GM12878 (cell line): ENCODE data around the gene ARSA. TPM values are rescaled to one million over a fixed set of nuclear protein-coding genes. Genes with fewer than 3 reads are reported as not detected.

Experiments used
- ATAC-seq: fragments of 200-7000 bp; cut with Tn5 transposase; 3 replicates; pipeline ENCODE4 v1.9.1; 2020; ENCODE audit warnings: mild to moderate bottlenecking, moderate library complexity
- BruUV-seq: library from RNA; stranded (reverse); fragments of 400-500 nt; replicated peaks from 2 replicates; lab custom pipeline; 2021; lab: Mats Ljungman, UMichigan
- CTCF ChIA-PET: fragments of 300-600 bp; sonication (Branson Sonifier 250); formaldehyde crosslinking; extraction: SDS; loops from one replicate; lab custom pipeline; 2021; ENCODE audit warnings: inconsistent platforms; lab: Yijun Ruan, JAX
- POLR2A ChIA-PET: fragments of 350-600 bp; formaldehyde crosslinking; extraction: SDS; loops from one replicate; lab custom pipeline; 2021; ENCODE audit warnings: inconsistent platforms; lab: Charles Lee
- RAD21 ChIA-PET: fragments of 300-600 bp; sonication (Branson Sonifier 250); formaldehyde crosslinking; loops from one replicate; lab custom pipeline; 2023; ENCODE audit warnings: antibody characterized with exemption; ENCODE audit not compliant: unreplicated experiment; lab: Charles Lee
- SMC1A ChIA-PET: fragments of 300-600 bp; sonication (Branson Sonifier 250); formaldehyde crosslinking; loops from one replicate; lab custom pipeline; 2023; ENCODE audit not compliant: unreplicated experiment, uncharacterized antibody; lab: Charles Lee
- DNase-seq: peaks from one replicate; pipeline ENCODE4 v3.0.0-alpha.2; 2011; ENCODE audit warnings: low read depth, low spot score
- FAIRE-seq: peaks from 3 replicates; lab custom pipeline; 2011; peaks lifted over from hg19 to GRCh38; lab: Jason Lieb, UNC
- H2AFZ ChIP-seq: 2 replicates; pipeline ENCODE4 v1.6.0; 2011; ENCODE audit warnings: low read depth, low read length, control low read depth; ENCODE audit not compliant: control insufficient read depth
- H3K27ac ChIP-seq: 2 replicates; pipeline ENCODE4 v1.5.1; 2011; ENCODE audit warnings: control low read depth; ENCODE audit not compliant: control insufficient read depth, insufficient read depth
- H3K27me3 ChIP-seq, 2 experiments: replicated peaks in 1 of 2; 2 replicates each; pipeline versions ENCODE4 v1.6.0 to v1.6.1; 2011; ENCODE audit warnings: low read length in 1 of 2; ENCODE audit not compliant: control insufficient read depth in 2 of 2, insufficient read depth in 2 of 2
- H3K36me3 ChIP-seq, 2 experiments: 2 replicates each; pipeline ENCODE4 v1.5.1; 2011; ENCODE audit warnings: low read length in 1 of 2; ENCODE audit not compliant: control insufficient read depth in 2 of 2, insufficient read depth in 2 of 2
- H3K4me1 ChIP-seq: 2 replicates; pipeline ENCODE4 v1.6.1; 2011; ENCODE audit warnings: mild to moderate bottlenecking, low read length, moderate library complexity, mixed read lengths; ENCODE audit not compliant: control insufficient read depth, insufficient read depth
- H3K4me2 ChIP-seq: 2 replicates; pipeline ENCODE4 v1.6.0; 2011; ENCODE audit warnings: control low read depth; ENCODE audit not compliant: control insufficient read depth, insufficient read depth
- H3K4me3 ChIP-seq: fragments of 200-600 bp; sonication (generic); 2 replicates; pipeline ENCODE4 v1.5.1; 2016
- H3K79me2 ChIP-seq: 2 replicates; pipeline ENCODE4 v1.6.0; 2011; ENCODE audit warnings: low read length; ENCODE audit not compliant: control insufficient read depth, insufficient read depth
- H3K9ac ChIP-seq: 2 replicates; pipeline ENCODE4 v1.8.0; 2011; ENCODE audit warnings: low read length, control low read depth, mixed read lengths; ENCODE audit not compliant: control insufficient read depth, insufficient read depth
- H3K9me3 ChIP-seq: replicated peaks from 3 replicates; pipeline ENCODE4 v1.5.1; 2011; ENCODE audit warnings: mild to moderate bottlenecking, low read length; ENCODE audit not compliant: control insufficient read depth, insufficient read depth
- H4K20me1 ChIP-seq: 2 replicates; pipeline ENCODE4 v1.6.0; 2011; ENCODE audit not compliant: control insufficient read depth, insufficient read depth
- BACH1 ChIP-seq: fragments of 450-650 bp; IDR thresholded peaks from 2 replicates; pipeline ENCODE4 v1.6.1; 2017; ENCODE audit warnings: mild to moderate bottlenecking, borderline replicate concordance
- POLR2AphosphoS5 ChIP-seq: IDR thresholded peaks from 2 replicates; pipeline ENCODE4 v1.6.1; 2011; ENCODE audit warnings: mild to moderate bottlenecking, low read length, inconsistent platforms
- RELA ChIP-seq: fragments of 450-650 bp; IDR thresholded peaks from 2 replicates; pipeline ENCODE4 v1.8.0; 2014; ENCODE audit warnings: borderline replicate concordance; ENCODE audit not compliant: partially characterized antibody
- WGBS: methylation state at CpG from one replicate; pipeline ENCODE4 v1.1.6; 2016; ENCODE audit warnings: low lambda C conversion rate; ENCODE audit not compliant: insufficient replicate concordance, insufficient coverage; ENCODE audit errors: missing lambda C conversion rate; 5-methylcytosine and 5-hydroxymethylcytosine counted together
- in situ Hi-C: fragments of 300-500 bp; cut with MboI; formaldehyde crosslinking; loops from 9 replicates; pipeline ENCODE4 v1.14.3; 2018; ENCODE audit warnings: mixed read lengths
- intact Hi-C: fragments of 100-400 bp; cut with micrococcal nuclease; formaldehyde crosslinking; loops from one replicate; pipeline ENCODE4 v1.14.2; 2022; ENCODE audit not compliant: unreplicated experiment
- polyA plus RNA-seq, 11 experiments: library from polyadenylated mRNA; depleted of rRNA in 4 of 11; unstranded in 6 of 11; stranded (reverse) in 5 of 11; fragments of >200 nt; fragmentation: Nextera tagmentation in 4 of 11; fragmentation: Illumina TruSeq in 1 of 11; extraction: Ambion mirVana in 4 of 11; extraction: Trizol in 1 of 11; gene quantifications; 1 replicate in 1 of 11; 2 replicates in 10 of 11; pipeline versions ENCODE4 v1.2.1 to v1.2.3, GENCODE V29; 2011 to 2016; ENCODE audit warnings: inconsistent platforms in 2 of 11, missing spikeins in 2 of 11, low read depth in 1 of 11
- total RNA-seq, 4 experiments: library from RNA; depleted of rRNA in 3 of 4; stranded (reverse); fragments of >200 nt in 3 of 4; fragmentation: Illumina TruSeq in 1 of 4; extraction: Trizol in 1 of 4; gene quantifications; 2 replicates each; pipeline versions ENCODE4 v1.2.1 to v1.2.3, GENCODE V29; 2013 to 2021
- TF ChIP-seq, protein P1 (sequence below): fragments of 450-650 bp; IDR thresholded peaks from 2 replicates; pipeline ENCODE4 v1.6.1; 2016; ENCODE audit warnings: mild to moderate bottlenecking, moderate library complexity, borderline replicate concordance
- TF ChIP-seq, protein P2 (sequence below): fragments of 450-650 bp; IDR thresholded peaks from 2 replicates; pipeline ENCODE4 v1.6.1; 2017; ENCODE audit warnings: borderline replicate concordance
- TF ChIP-seq, protein P3 (sequence below): fragments of 450-650 bp; IDR thresholded peaks from 2 replicates; pipeline ENCODE4 v1.6.1; 2014; ENCODE audit warnings: mild to moderate bottlenecking
- TF ChIP-seq, protein P4 (sequence below): fragments of 450-650 bp; IDR thresholded peaks from 2 replicates; pipeline ENCODE4 v1.6.1; 2016; ENCODE audit warnings: mild to moderate bottlenecking

ARSA gene
- total and polyA plus RNA-seq, 10 of the 15 experiments (the other 5 are each of a cell fraction or from before 2014, with no cell fraction given) = 0.39 to 26.3 (median 9.8) TPM

DNA sequence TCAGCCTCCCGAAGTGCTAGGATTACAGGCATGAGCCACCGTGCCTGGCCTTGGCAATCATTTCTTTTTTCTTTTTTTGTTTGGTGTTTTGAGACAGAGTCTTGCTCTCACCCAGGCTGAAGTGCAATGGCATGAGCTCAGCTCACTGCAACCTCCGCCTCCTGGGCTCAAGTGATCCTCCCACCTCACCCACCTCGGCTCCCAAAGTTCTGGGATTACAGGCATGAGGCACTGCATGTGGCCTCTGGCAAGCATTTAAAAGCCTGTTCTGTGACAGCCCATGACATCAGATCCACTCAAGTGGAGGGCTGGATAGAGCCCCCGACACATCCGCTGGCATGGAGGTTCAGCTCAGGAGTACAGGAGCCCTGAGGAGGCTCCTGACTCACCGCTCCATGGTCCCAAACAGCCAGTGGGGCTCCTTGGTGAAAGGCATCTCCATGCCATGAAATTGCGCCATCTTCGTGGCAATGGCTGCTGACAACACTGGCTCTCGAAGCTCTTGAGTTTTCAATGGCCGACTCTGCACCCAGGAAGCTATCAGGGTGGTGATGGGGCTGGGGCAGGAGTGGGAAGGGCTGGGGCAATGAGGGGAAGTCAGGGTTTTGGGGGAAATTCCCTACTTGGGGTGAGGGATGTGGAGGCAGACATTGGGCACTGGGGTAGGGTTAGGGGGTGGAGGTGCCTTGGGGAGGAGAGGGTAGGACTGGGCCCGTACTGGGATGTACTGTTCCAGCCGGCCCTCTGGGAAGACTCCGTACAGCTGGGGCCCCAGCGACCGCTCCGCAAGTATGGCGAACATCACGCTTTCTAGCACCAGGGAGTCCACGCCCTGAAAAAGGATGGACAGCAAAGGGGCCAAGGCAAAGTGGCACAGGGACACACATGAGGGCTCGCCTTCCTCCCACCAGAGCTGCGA lies 46.7 kb downstream of the ARSA start:
- RAD21 ChIA-PET = interaction anchor here (1.4 to 2.8 kb wide), 3 partner anchors 17 to 56 kb away, joined by 3 to 16 read pairs (median 7); partner anchors contain the start of gene SCO2

More for the DNA sequence above, 46.7 kb downstream of the ARSA start:
- Histone ChIP-seq H3K9ac (peak overlapping the region; percentile 82), H3K36me3 (peaks cover 4 to 6% of the 10 kb centered on the region in 2 experiments; a peak in 3 of 4 replicates), H3K4me2 (peak overlapping the region; percentile 82), H3K27ac (peak overlapping the region; percentile 94), H3K9me3 (no peaks in the 10 kb centered on the region), H3K4me3 (peak overlapping the region; percentile 87), H2AFZ (no peak overlapping the region), H3K27me3 (no peaks in the 10 kb centered on the region), H4K20me1 (no peaks in the 10 kb centered on the region), H3K79me2 (peaks cover 20% of the 10 kb centered on the region), H3K4me1 (peaks cover 15% of the 10 kb centered on the region)
- WGBS = 86% methylated on average over 22 of the region's 22 CpGs
- FAIRE-seq (no peak), DNase-seq (no peak), ATAC-seq (no peak)
- BruUV-seq = TSS peak; percentile 76
- CTCF ChIA-PET = interaction anchor here (0.6 to 3.0 kb wide), 5 partner anchors 18 to 1978 kb away, joined by 3 to 13 read pairs (median 4); partner anchors contain the start of gene SYCE3
- SMC1A ChIA-PET = interaction anchor here (0.9 to 2.5 kb wide), 2 partner anchors 39 to 56 kb away, joined by 3 to 8 read pairs; partner anchors contain the start of gene SCO2
- POLR2A ChIA-PET = interaction anchor here (0.6 to 2.6 kb wide), 11 partner anchors 18 to 279 kb away, joined by 3 to 7 read pairs (median 4); partner anchors contain the start of genes ARSA, SYCE3 and TYMP
- TF ChIP-seq, protein P1, sequence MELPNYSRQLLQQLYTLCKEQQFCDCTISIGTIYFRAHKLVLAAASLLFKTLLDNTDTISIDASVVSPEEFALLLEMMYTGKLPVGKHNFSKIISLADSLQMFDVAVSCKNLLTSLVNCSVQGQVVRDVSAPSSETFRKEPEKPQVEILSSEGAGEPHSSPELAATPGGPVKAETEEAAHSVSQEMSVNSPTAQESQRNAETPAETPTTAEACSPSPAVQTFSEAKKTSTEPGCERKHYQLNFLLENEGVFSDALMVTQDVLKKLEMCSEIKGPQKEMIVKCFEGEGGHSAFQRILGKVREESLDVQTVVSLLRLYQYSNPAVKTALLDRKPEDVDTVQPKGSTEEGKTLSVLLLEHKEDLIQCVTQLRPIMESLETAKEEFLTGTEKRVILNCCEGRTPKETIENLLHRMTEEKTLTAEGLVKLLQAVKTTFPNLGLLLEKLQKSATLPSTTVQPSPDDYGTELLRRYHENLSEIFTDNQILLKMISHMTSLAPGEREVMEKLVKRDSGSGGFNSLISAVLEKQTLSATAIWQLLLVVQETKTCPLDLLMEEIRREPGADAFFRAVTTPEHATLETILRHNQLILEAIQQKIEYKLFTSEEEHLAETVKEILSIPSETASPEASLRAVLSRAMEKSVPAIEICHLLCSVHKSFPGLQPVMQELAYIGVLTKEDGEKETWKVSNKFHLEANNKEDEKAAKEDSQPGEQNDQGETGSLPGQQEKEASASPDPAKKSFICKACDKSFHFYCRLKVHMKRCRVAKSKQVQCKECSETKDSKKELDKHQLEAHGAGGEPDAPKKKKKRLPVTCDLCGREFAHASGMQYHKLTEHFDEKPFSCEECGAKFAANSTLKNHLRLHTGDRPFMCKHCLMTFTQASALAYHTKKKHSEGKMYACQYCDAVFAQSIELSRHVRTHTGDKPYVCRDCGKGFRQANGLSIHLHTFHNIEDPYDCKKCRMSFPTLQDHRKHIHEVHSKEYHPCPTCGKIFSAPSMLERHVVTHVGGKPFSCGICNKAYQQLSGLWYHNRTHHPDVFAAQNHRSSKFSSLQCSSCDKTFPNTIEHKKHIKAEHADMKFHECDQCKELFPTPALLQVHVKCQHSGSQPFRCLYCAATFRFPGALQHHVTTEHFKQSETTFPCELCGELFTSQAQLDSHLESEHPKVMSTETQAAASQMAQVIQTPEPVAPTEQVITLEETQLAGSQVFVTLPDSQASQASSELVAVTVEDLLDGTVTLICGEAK = 0 out of 2 replicates have a peak, but pooled peaks have one; percentile 6
- TF ChIP-seq, protein P2, sequence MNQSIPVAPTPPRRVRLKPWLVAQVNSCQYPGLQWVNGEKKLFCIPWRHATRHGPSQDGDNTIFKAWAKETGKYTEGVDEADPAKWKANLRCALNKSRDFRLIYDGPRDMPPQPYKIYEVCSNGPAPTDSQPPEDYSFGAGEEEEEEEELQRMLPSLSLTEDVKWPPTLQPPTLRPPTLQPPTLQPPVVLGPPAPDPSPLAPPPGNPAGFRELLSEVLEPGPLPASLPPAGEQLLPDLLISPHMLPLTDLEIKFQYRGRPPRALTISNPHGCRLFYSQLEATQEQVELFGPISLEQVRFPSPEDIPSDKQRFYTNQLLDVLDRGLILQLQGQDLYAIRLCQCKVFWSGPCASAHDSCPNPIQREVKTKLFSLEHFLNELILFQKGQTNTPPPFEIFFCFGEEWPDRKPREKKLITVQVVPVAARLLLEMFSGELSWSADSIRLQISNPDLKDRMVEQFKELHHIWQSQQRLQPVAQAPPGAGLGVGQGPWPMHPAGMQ = no peak
- TF ChIP-seq, protein P3, sequence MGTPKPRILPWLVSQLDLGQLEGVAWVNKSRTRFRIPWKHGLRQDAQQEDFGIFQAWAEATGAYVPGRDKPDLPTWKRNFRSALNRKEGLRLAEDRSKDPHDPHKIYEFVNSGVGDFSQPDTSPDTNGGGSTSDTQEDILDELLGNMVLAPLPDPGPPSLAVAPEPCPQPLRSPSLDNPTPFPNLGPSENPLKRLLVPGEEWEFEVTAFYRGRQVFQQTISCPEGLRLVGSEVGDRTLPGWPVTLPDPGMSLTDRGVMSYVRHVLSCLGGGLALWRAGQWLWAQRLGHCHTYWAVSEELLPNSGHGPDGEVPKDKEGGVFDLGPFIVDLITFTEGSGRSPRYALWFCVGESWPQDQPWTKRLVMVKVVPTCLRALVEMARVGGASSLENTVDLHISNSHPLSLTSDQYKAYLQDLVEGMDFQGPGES = no peak
- TF ChIP-seq RELA = no peak
- peak; percentile 8; the same call in 1 of the 2 replicates for TF ChIP-seq POLR2AphosphoS5
- TF ChIP-seq, protein P4, sequence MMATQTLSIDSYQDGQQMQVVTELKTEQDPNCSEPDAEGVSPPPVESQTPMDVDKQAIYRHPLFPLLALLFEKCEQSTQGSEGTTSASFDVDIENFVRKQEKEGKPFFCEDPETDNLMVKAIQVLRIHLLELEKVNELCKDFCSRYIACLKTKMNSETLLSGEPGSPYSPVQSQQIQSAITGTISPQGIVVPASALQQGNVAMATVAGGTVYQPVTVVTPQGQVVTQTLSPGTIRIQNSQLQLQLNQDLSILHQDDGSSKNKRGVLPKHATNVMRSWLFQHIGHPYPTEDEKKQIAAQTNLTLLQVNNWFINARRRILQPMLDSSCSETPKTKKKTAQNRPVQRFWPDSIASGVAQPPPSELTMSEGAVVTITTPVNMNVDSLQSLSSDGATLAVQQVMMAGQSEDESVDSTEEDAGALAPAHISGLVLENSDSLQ = no peak
- no peak for TF ChIP-seq BACH1
- intact Hi-C loops (loop anchor here (5.0 kb wide), 1 partner anchor 54 kb away; the partner anchor contains the start of gene SCO2), in situ Hi-C loops (no loop called here)
